HG02884 (cell line): ENCODE data around the gene NLGN2.
A peak's percentile ranks its signal among the peaks of the same experiment; 100 is the strongest.

Experiments
- ATAC-seq: cut with Tn5 transposase; IDR thresholded peaks from one replicate; pipeline ENCODE4 v1.9.1; 2021; ENCODE audit warnings: mild to moderate bottlenecking, moderate library complexity; ENCODE audit not compliant: unreplicated experiment

NLGN2 gene

GRCh38 chr17:7391307-7391706 lies 16.3 kb upstream of the NLGN2 start:
- ATAC-seq, result no peak

GRCh38 chr17:7392696-7393612 lies 14.7 kb upstream of the NLGN2 start:
- no peak for ATAC-seq

GRCh38 chr17:7393613-7394451 lies 13.8 kb upstream of the NLGN2 start:
- ATAC-seq, result peak; percentile 32

GRCh38 chr17:7394452-7395191 lies 13.0 kb upstream of the NLGN2 start, which contains the start of gene PLSCR3:
Gene PLSCR3, minus strand, starts transcription at chr17:7394525. Its CDS starts 415 bp downstream, at chr17:7394110.
- peak; percentile 70 for ATAC-seq

- no peak for ATAC-seq
Observed at GRCh38 chr17:7396147-7396546, 11.5 kb upstream of the NLGN2 start.

GRCh38 chr17:7398612-7399011 lies 9.0 kb upstream of the NLGN2 start:
- ATAC-seq, result no peak

GRCh38 chr17:7403043-7403726 lies 4.5 kb upstream of the NLGN2 start:
- ATAC-seq, result no peak

- no peak for ATAC-seq
Observed at GRCh38 chr17:7403727-7403976, 4.0 kb upstream of the NLGN2 start.

- peak; percentile 91 for ATAC-seq
Observed at GRCh38 chr17:7403977-7404736, 3.5 kb upstream of the NLGN2 start, which contains the start of gene TMEM256. Gene TMEM256, minus strand, starts transcription at chr17:7404097. Its CDS starts 13 bp downstream, at chr17:7404084.

GRCh38 chr17:7404737-7405349 lies 2.8 kb upstream of the NLGN2 start:
- no peak for ATAC-seq

- ATAC-seq, result no peak
Observed at GRCh38 chr17:7405350-7406234, 2.1 kb upstream of the NLGN2 start.

GRCh38 chr17:7406235-7406825 lies 1.3 kb upstream of the NLGN2 start:
- no peak for ATAC-seq

- ATAC-seq, result no peak
Observed at GRCh38 chr17:7407082-7407481, 563 bp upstream of the NLGN2 start.

- no peak for ATAC-seq
Observed at GRCh38 chr17:7408252-7408727, 645 bp downstream of the NLGN2 start.

GRCh38 chr17:7408863-7409262 lies 1.2 kb downstream of the NLGN2 start:
- ATAC-seq, result no peak

- ATAC-seq, result no peak
Observed at GRCh38 chr17:7409716-7410115, 2.1 kb downstream of the NLGN2 start.

GRCh38 chr17:7410634-7411426 lies 3.2 kb downstream of the NLGN2 start:
- no peak for ATAC-seq
